ENCODE results near the gene KCTD16. TPM values are rescaled to one million over a fixed set of nuclear protein-coding genes. Genes with fewer than 3 reads are reported as not detected.

Gene KCTD16
- total RNA-seq, 1 experiment from 2014 or later: 0.08 TPM

DNA sequence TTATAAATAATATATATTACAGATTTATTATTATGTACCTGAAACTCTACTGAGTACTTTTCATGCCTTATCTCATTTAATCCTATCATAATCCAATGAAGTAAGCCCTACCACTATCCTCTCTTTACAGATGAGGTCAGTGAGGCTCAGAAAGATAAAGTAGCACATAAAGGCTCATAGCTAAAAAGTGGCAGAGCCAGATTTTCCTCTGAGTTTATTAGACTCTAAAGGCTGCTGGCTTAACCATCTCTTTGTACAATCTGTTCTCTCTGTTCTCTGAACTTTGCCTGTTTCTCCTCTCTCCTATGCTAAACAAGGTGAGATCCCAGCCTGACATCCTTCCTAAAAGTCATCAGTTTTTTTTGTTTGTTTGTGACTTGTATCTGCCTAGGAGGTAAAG, 311.2 kb downstream of the KCTD16 start:
- CTCF ChIA-PET: no interaction called here
- intact Hi-C loops (cut with micrococcal nuclease; ENCODE audit: unreplicated experiment): no loop called here
- H3K4me1 ChIP-seq (ENCODE audit: control insufficient read depth, insufficient read depth, low read length): no peaks in the 10 kb centered on the region
- TF ChIP-seq TCF7L2 (IDR thresholded peaks at IDR 0.05; ENCODE audit: low read depth, low read length) (no peak), CTCF (IDR thresholded peaks at IDR 0.05) (no peak), POLR2AphosphoS5 (IDR thresholded peaks at IDR 0.05; ENCODE audit: low read depth, low read length) (no peak), REST (IDR thresholded peaks at IDR 0.05; ENCODE audit: insufficient read depth in 1 of 2, low read depth in 2 of 2, low read length in 1 of 2) (no peak), SIN3A (IDR thresholded peaks at IDR 0.05; ENCODE audit: borderline replicate concordance, insufficient read depth, low read depth, low read length) (no peak)
- no peaks in the 10 kb centered on the region for H3K9me3 ChIP-seq (ENCODE audit: control insufficient read depth, insufficient read depth, low read depth, low read length)
- no peak overlapping the region for H3K4me3 ChIP-seq (ENCODE audit: low read depth in 2 of 2, low read length in 2 of 2)
- DNase-seq (ENCODE audit: low read depth, low spot score) (no peak), ATAC-seq (no peak)
- no peaks in the 10 kb centered on the region for H3K27me3 ChIP-seq (ENCODE audit: control insufficient read depth, insufficient read depth, low read length)
- no peaks in the 10 kb centered on the region for H3K36me3 ChIP-seq (ENCODE audit: control insufficient read depth, insufficient read depth, low read length)
- BruUV-seq (replicated peaks): no TSS peak
- in situ Hi-C loops (cut with HindIII; ENCODE audit: low pct_unique_long_range_greater_than_20kb, low sequenced_read_pairs): no loop called here
- H3K27ac ChIP-seq (ENCODE audit: low read length): no peak overlapping the region
- POLR2A ChIA-PET: no interaction called here

DNA sequence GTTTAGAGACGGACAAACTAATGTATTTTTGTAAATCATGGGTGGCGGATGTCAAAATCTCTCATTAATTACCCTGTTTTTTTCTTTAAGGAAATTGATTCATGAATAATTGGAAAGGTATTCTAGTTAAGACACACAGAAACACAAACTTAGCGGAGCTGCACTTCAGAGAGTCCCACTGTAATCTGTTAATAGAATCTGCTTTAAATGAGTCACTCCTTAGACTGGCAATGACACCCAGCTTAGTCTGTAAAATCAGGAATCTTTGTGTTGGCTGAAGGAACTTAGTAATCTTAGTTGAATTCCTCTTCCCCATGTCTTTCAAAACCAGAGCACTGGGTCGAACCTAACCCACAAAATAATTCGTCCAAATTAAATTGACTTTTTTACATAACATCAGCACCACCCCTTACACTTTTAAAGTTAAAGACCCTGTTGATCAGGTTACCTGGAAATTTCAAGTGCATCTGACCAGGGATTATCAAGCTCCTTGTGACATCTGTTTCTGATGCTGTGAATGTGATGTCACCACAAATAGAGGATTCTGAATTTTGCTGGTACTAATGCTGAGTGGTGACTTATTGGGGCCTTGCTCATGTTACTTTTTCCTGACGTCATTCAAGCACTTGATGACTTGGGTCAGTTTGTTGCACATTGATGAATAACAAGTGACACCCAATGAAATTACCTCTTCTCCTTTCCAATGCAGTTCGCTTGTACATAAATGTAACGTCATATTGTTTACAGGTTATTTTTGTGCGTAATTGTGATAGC, 313.6 kb downstream of the KCTD16 start:
- Histone ChIP-seq H3K9me3 (ENCODE audit: control insufficient read depth, insufficient read depth, low read depth, low read length) (no peaks in the 10 kb centered on the region), H3K4me3 (ENCODE audit: low read depth in 2 of 2, low read length in 2 of 2) (no peak overlapping the region), H3K4me1 (ENCODE audit: control insufficient read depth, insufficient read depth, low read length) (no peaks in the 10 kb centered on the region), H3K27me3 (ENCODE audit: control insufficient read depth, insufficient read depth, low read length) (no peaks in the 10 kb centered on the region), H3K27ac (ENCODE audit: low read length) (no peak overlapping the region), H3K36me3 (ENCODE audit: control insufficient read depth, insufficient read depth, low read length) (no peaks in the 10 kb centered on the region)
- ATAC-seq (no peak), DNase-seq (ENCODE audit: low read depth, low spot score) (no peak)
- TF ChIP-seq REST (IDR thresholded peaks at IDR 0.05; ENCODE audit: insufficient read depth in 1 of 2, low read depth in 2 of 2, low read length in 1 of 2) (no peak), CTCF (IDR thresholded peaks at IDR 0.05) (no peak), SIN3A (IDR thresholded peaks at IDR 0.05; ENCODE audit: borderline replicate concordance, insufficient read depth, low read depth, low read length) (no peak), TCF7L2 (IDR thresholded peaks at IDR 0.05; ENCODE audit: low read depth, low read length) (no peak), POLR2AphosphoS5 (IDR thresholded peaks at IDR 0.05; ENCODE audit: low read depth, low read length) (no peak)
- ChIA-PET CTCF (no interaction called here), POLR2A (no interaction called here)
- BruUV-seq (replicated peaks): no TSS peak
- intact Hi-C loops (cut with micrococcal nuclease; ENCODE audit: unreplicated experiment) (no loop called here), in situ Hi-C loops (cut with HindIII; ENCODE audit: low pct_unique_long_range_greater_than_20kb, low sequenced_read_pairs) (no loop called here)

Data from Panc1 (cell line).